Activated CD8-positive, alpha-beta memory T cell treated with anti-CD3 and anti-CD28 coated beads for 36 hours (primary cell): ENCODE measurements around the gene C12orf60. TPM values are rescaled to one million over a fixed set of nuclear protein-coding genes. Genes with fewer than 3 reads are reported as not detected.
"Not testable (repeated sequence)": the region's sequence is repeated elsewhere in the genome, so short reads cannot be mapped to it uniquely, and the experiment has no call there.

ENCODE experiments used
- CTCF ChIA-PET: fragments of 350-600 bp; sonication (Branson Sonifier 250); formaldehyde crosslinking; loops from one replicate; lab custom pipeline; 2021; ENCODE audit warnings: antibody characterized with exemption; lab: Charles Lee
- POLR2A ChIA-PET: fragments of 350-600 bp; sonication (Branson Sonifier 250); formaldehyde crosslinking; loops from one replicate; lab custom pipeline; 2021; ENCODE audit warnings: antibody characterized with exemption; lab: Charles Lee
- total RNA-seq, 2 experiments: library from RNA; stranded (reverse); gene quantifications; one replicate each; pipeline ENCODE4 v1.2.3, GENCODE V29; 2021

C12orf60 gene, protein sequence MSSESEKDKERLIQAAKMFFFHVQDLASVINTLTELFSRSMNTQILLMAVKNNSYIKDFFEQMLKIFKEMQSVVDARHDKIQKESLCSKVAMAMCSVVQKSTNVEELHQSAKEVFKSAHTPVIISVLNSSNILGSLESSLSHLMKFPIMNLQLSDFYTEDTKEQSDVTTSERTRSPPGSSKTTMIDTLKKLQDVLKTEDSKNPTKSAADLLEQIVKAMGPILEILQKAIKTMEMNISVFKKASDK
- total RNA-seq: 1 to 10 TPM; 3.2 to 3.7 TPM

DNA sequence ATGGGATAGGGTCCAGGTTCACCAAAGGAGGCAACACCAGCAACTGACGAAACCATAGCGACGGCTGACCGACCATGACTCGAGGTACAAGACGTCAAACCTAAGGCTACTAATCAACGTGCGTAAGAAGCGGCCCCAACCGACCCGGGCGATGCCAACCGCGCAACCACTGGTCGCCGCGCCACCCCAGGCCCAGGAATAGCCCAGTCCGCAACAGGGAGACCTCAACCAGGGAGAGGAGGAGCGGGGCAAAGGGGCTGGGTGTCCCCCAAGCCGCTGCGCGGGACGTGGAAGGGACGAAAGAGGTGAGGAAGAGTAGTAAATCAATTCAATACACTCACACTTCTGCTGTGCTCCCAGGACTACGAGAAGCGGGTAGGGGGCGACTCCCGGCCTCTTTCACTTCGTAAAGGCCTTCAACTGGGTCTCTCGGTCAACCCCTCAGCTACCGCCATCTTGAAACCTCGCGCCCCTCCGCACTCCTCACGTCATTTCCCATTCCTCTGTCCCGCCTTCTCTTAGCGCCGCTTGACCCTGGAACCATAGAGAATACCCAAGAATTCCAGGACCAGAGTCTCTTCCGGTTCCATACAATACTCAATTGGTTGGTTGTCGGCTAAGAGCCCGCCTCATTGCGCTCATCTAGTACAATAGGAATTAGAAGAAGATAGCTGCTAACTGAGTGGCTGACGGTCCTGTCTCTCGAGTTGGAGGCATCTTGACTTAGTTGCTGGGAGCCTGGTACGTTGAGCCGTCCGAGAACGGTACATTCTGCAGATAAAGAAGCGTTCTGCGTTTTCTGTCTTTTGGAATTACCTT, at the start of gene C12orf60, which contains the start of gene WBP11:
Gene C12orf60, plus strand, starts transcription at position 660 of the 819 bp plus-strand sequence. CDS start 19,266 bp downstream, outside the sequence.
Gene WBP11, minus strand, starts transcription at position 468 of the 819 bp plus-strand sequence. CDS start 2,095 bp downstream, outside the sequence.
- POLR2A ChIA-PET: interaction anchor here (0.6 to 4.6 kb wide), 3 partner anchors 29 to 415 kb away, joined by 3 to 45 read pairs (median 27); a partner anchor contains a TSS
- CTCF ChIA-PET: interaction anchor here (0.7 to 2.1 kb wide), 4 partner anchors 28 to 192 kb away, joined by 3 to 7 read pairs (median 4); a partner anchor contains a TSS

DNA sequence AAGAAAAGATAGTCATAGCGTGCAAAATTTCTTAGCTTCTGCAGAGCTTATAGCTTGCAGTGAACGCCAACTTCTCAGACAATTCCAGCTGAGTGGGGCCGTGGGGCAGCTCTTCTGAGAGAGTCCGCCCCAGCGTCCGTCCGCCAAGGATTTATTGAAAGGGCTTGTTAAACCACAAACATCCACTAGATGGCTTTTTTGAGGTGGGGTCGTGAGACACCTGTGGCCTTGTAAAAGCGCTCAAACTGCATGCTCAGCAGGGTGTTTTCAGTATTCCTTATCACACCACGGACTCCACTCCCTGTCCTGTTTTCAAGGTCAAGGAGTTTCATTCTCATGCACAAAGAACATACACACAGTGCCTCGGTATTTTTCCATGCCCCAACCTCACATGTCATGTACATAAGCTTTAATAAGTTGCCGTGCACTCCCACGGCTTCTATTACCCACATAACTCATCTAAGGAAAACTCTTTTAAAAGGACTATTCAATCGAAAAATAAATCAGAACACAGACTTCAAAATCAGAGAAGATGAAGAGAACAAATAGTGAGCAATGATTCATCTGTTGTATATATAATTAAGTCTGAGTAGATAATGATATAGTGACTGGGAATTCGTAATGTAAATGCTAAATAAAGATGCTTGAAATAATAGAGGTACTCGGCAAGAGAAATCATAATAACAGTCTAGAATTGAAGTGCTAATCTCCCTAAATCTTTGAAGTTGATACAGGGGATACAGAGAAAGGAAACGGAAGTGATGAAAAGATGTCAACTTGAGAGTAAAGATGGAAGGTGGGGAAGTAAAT, 46.9 kb upstream of the C12orf60 start:
- ChIA-PET CTCF (no interaction called here), POLR2A (no interaction called here)

DNA sequence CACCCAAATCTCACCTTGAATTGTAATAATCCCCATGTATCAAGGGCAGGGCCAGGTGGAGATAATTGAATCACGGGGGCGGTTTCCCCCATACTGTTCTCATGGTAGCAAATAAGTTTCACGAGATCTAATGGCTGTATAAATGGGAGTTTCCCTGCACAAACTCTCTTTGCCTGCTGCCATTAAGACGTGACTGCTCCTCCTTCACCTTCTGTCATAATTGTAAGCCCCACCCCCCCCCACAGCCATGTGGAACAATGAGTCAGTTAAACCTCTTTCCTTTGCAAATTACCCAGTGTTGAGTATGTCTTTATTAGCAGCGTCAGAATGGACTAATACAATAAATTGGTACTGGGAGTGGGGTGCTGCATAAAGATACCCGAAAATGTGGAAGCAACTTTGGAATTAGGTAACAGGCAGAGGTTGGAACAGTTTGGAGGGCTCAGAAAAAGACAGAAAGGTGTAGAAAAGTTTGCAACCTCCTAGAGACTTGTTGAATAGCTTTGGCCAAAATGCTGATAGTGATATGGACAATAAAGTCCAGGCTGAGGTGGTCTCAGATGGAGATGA, 43.7 kb upstream of the C12orf60 start:
- CTCF ChIA-PET, POLR2A ChIA-PET: not testable (repeated sequence)

DNA sequence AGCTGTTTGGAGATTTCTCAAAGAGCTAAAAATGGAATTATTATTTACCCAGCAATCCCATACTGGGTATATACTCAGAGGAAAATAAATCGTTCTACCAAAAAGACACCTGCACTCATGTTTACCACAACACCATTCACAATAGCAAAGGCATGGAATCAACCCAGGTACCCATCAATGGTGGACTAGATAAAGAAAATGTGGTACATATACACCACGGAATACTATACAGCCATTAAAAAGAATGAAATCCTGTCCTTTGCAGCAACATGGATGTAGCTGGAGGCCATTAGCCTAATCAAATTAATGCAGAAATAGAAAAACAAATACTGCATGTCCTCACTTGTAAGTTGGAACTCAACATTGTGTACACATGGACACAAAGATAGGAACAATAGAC, 38.1 kb upstream of the C12orf60 start:
- POLR2A ChIA-PET: no interaction called here
- CTCF ChIA-PET: no interaction called here

DNA sequence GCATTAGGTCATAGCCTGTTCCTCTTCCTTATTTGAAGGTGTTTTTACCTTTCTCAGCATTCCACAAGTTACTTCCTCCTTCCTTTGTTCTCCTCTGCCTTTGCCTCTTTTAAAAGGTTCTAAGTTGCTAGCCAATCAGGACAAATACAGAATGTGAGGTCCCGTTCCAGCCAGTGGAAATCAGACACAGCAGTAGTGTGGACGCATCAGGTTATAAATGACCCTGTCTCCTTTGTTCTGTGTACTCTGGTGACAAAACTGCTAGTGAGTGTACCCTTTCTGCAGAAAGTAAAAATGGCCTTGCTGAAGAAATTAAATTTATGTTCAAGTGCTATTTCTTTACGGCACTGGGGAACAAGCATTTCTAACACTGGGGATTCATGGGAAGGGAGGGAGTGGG, 37.5 kb upstream of the C12orf60 start:
- CTCF ChIA-PET, POLR2A ChIA-PET: not testable (repeated sequence)

DNA sequence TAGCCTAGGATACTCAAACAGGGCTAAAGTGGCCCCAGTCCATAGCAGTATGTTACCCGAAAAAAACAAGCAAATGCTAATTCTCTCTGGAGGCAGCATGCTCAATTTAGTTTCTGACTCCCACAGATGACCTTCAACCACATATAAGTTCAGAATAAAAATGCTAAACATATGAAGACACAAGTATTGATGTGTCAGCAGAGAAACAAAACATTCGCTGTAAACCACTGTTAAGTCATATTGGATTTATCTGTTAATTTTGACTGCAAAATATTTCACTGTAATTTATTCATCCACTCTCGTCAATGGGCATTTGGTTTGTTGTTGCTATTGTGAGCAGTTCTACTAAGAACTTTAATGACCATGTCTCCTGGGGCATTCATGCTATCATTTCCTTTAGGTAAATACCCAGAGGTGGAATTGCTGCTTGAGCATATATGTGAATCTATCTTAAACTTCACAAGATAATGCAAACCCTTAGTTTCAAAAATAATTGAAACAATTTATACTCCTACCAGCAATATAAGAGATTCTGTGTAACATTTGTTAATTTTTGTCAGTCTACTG, 36.7 kb upstream of the C12orf60 start:
- POLR2A ChIA-PET: no interaction called here
- CTCF ChIA-PET: no interaction called here

DNA sequence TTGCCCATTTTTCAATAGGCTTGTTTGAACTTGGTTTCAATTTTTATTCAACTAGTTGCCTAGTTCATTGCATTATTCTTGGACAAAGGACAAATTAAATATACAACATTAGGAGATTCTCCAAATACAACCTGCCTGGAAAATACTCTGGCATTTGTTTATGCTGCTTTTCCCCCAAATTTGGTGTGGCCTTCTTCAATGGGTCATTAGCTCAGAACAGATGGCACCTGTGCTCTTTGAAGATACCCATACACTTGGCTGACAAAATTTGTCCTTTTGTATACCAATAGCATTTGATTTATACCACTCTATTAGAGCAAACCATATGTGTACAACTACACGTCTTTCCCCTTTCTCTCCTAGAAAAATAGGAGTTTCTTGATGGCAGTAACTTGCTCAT, 35.9 kb upstream of the C12orf60 start:
- CTCF ChIA-PET: no interaction called here
- POLR2A ChIA-PET: no interaction called here

DNA sequence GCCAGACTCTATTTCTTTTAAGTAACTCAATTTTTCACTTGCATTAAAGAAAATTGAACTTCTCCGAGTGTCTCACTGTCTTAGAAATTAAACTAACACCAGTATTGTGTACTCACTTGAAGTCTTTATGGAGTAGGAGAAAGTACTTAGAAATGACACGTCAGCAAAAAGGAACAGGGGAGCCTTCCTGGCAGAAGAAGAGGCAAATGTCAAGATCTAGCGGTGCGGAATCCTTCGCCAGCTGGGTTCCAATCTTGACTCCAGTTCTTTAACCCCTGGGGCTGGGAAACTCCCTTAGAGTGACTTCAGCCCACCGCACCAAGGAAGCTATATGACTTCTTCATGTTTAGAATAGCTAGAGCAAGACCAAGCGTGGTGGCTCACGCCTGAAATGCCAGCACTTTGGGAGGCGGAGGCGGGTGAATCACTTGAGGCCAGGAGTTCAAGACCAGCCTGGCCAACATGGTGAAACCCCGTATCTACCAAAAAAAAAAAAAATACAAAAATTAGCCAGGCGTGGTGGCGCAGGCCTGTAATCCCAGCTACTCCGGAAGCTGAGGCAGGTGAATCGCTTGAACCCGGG, 34.6 kb upstream of the C12orf60 start:
- POLR2A ChIA-PET: interaction anchor here (0.6 to 4.0 kb wide), 6 partner anchors 24 to 193 kb away, joined by 3 to 45 read pairs (median 10); partner anchors contain the start of genes ARHGDIB, C12orf60 and WBP11
- CTCF ChIA-PET: interaction anchor here (0.6 to 1.9 kb wide), 7 partner anchors 16 to 531 kb away, joined by 3 to 7 read pairs (median 3); partner anchors contain the start of genes ATF7IP and RERG

DNA sequence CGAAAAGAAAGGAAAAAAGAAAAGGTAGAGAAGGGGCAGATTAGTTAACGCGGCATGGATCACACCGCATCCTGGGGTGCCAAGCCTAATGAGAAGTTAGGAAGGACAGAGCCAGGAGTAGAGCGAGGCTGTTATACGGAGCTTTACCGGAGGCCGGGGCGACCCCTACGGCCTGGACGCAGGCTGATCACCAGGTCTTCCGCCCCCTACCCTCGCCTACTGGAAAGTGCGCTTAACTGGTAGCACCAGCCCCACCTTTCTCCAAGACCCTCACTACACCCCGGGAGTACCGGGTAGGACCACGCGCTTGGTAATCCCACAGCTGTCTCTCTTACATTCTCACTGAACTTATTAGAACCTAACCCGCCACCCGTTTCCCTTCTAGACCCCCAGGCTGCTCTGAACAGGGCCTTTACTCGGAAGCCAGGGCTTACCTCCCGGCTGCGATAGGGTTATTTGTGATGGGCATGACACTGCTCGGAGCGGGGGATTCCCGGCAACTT, 34.0 kb upstream of the C12orf60 start:
- CTCF ChIA-PET: interaction anchor here (0.8 to 1.9 kb wide), 9 partner anchors 24 to 531 kb away, joined by 3 to 7 read pairs (median 3); partner anchors contain the start of gene ATF7IP
- POLR2A ChIA-PET: interaction anchor here (0.6 to 4.0 kb wide), 6 partner anchors 34 to 404 kb away, joined by 5 to 45 read pairs (median 11); partner anchors contain the start of genes ARHGDIB, ATF7IP, C12orf60 and WBP11

DNA sequence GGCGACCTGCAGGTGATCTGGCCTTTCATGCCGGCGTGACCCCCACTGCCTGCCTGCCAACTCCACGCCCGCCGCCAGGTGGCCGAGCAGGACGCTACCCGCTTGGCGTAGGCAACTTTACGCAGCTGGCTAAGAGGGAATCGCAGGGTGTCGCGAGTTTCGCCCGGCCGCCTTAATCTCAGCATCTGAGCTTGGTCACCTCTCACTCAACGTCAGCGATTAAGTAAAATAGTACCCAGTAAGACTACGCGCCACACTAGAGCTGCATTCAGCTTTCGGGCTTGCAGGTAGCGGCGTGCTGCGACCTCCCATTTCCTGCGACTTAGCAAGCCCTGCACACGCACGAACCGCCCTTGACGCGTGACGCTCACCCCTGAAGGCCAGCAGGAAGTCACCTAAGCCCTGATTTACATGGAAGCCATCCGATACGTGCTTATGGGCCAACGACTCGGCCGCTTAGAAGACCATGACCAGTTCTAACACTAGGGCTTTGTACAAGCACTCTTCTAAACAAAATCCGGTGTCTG, 33.4 kb upstream of the C12orf60 start:
- CTCF ChIA-PET: interaction anchor here (1.0 to 1.9 kb wide), 8 partner anchors 23 to 532 kb away, joined by 3 to 7 read pairs (median 3); partner anchors contain the start of gene ATF7IP

DNA sequence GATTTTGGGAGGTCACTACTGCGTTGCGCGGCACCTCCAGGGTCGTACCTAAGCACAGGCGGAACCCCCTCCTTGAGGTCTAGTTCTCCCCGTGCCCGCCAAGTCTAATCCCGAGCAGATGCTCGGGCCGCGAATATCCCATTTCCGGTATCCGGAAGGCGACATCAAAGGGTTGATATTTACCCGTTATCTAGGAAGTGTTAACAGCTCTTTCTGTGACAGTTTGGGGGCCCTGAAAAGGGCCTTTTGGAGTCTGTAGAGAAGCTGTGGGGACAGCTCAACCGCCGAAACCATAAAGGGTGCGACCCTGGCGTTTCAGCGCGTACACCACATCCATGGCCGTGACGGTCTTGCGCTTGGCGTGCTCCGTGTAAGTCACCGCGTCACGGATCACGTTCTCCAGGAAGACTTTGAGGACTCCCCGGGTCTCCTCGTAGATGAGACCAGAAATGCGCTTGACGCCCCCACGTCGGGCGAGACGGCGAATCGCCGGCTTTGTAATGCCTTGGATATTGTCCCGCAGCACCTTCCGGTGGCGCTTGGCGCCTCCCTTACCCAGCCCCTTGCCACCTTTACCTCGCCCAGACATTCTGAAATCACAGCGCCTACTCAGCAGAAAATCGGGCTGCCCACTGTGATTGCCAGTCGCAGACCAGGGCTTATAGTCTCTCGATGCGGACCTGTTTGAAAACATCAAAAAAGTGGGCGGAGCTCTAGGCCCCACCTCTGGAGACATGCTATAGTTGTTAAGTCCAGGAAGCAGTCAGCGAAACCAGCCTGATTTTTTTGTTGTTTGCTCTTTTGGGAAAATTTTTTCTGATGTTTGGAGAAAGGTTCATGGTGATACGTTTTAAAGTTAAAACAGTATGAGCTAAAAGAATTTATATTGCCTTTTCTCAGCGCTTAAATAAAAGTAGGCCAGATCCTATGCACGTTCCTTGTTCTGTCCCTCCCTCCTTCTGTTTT, 32.7 kb upstream of the C12orf60 start:
- ChIA-PET POLR2A (interaction anchor here (1.6 to 4.0 kb wide), 7 partner anchors 29 to 405 kb away, joined by 3 to 45 read pairs (median 8); partner anchors contain the start of genes ARHGDIB, ATF7IP, C12orf60 and WBP11), CTCF (interaction anchor here (0.8 to 1.9 kb wide), 7 partner anchors 32 to 405 kb away, joined by 3 to 7 read pairs (median 3); partner anchors contain the start of gene ATF7IP)

More for the DNA sequence above, 33.4 kb upstream of the C12orf60 start:
- POLR2A ChIA-PET: interaction anchor here (1.6 to 4.0 kb wide), 7 partner anchors 30 to 404 kb away, joined by 3 to 45 read pairs (median 8); partner anchors contain the start of genes ARHGDIB, ATF7IP, C12orf60 and WBP11

DNA sequence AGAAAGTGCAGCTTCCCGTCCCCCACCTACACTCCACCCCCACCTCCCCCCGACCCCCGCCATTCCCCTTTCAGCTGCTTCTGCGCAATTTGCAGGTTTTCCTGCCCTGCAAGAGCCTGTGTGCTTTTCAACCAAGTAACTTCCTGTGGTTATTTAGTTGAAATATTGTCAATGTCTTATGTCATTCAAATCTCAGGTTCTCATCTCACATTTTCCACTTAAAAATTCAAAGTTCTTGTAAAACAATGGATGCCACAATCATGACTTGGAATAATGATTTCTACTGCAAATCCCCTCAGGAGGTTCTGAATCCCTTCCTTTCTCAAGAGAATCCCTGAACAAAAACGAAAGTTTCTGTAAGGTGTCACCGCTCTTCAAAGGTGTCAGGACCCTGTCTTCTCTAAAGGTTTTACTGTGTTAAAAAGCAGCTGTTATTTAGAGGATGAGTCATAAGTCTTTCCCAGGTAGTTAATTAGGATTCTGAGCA, 31.8 kb upstream of the C12orf60 start:
- POLR2A ChIA-PET: interaction anchor here (0.6 to 4.0 kb wide), 8 partner anchors 28 to 449 kb away, joined by 3 to 45 read pairs (median 8); partner anchors contain the start of genes ARHGDIB, ATF7IP, C12orf60 and WBP11

DNA sequence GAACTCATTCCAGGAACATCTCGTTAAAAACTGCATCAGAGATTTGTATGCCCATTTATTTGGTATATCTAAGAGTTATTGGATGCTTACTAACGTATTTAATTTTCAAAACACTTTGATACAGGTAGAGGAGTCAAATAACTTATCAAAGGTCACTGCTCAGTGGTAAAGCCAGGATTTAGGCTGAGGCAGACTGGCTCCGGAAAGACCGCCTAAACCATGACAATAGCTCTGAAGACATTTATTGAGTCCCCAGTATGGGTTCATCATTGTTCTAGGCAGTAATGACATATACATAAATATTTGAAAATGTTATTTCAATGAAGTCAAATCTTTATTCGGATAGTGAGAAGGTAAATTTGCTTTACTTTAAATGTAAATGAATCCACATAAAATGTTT, 30.5 kb upstream of the C12orf60 start:
- CTCF ChIA-PET: no interaction called here
- POLR2A ChIA-PET: interaction anchor here (0.7 to 2.9 kb wide), 2 partner anchors 30 to 179 kb away, joined by 6 to 27 read pairs; partner anchors contain the start of genes C12orf60 and WBP11

More for the DNA sequence above, 31.8 kb upstream of the C12orf60 start:
- CTCF ChIA-PET: interaction anchor here (0.8 to 0.9 kb wide), 2 partner anchors 31 to 176 kb away, joined by 3 read pairs; no protein-coding TSS in a partner anchor

DNA sequence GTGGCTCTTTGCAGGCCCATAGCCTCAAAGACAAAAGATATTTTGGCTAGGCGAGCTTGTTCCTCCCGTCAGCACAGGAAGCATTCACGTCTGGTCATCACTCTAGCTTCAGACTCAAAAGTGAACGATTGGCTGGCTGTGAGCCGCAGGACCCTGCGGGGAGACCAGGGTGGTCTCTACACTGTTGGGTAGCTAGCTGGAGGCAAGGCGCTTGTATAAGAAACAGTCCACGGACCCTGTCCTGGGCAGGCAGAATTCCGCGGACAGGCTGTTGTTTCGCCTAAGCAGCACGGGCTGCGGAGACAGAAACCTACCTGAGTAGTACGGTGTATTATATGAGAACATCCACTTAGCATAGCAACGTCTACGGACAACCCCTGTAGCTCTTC, 29.8 kb upstream of the C12orf60 start:
- ChIA-PET POLR2A (interaction anchor here (0.7 to 2.9 kb wide), 4 partner anchors 29 to 188 kb away, joined by 3 to 27 read pairs (median 10); partner anchors contain the start of genes ARHGDIB, C12orf60 and WBP11), CTCF (interaction anchor here (0.7 kb wide), 1 partner anchor 1932 kb away, joined by 3 read pairs; no protein-coding TSS in a partner anchor)
